HG03442 (cell line): ENCODE data around the gene GALNT10.
"Not testable (repeated sequence)": the region's sequence is repeated elsewhere in the genome, so short reads cannot be mapped to it uniquely, and the experiment has no call there.

ENCODE experiments used
- ATAC-seq: cut with Tn5 transposase; IDR thresholded peaks from one replicate; pipeline ENCODE4 v1.9.1; 2021; ENCODE audit warnings: mild to moderate bottlenecking, moderate library complexity; ENCODE audit not compliant: unreplicated experiment

The GALNT10 gene

GRCh38 chr5:154346427-154346826 is 155.9 kb downstream of the GALNT10 start:
- ATAC-seq = no peak

DNA sequence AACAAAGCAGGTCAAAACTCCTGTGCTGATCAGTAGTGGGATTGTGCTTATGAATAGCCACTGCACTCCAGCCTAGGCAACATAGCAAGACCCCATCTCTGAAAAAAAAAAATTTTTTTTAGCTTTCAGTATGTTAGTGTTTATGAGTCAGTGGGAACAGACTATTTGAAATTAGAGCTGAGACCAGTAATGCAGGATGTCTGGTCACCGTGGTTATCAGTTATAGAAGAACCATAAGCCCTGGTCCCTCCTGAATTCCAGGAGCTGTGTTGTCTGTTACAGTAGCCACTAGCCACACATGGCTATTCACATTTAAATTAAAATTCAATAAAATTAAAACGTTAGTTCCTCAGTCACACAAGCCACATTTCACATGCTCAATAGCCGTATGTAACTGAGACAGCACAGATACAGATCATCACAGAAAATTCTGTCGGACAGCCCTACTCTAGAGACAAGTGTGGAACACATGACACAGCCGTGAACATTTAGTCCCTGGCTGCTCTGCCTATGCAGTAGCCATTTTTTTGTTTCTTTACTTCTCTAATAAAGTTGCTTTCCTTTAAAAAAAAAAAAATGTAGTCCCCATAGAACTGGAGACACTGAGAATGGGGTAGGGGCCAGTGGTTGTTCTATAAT is 159.2 kb downstream of the GALNT10 start:
- ATAC-seq = no peak

GRCh38 chr5:154351141-154351540 is 160.6 kb downstream of the GALNT10 start:
- no peak for ATAC-seq

- peak; percentile 59 for ATAC-seq
These were observed 161.0 kb downstream of the GALNT10 start for GRCh38 chr5:154351566-154351965.

DNA sequence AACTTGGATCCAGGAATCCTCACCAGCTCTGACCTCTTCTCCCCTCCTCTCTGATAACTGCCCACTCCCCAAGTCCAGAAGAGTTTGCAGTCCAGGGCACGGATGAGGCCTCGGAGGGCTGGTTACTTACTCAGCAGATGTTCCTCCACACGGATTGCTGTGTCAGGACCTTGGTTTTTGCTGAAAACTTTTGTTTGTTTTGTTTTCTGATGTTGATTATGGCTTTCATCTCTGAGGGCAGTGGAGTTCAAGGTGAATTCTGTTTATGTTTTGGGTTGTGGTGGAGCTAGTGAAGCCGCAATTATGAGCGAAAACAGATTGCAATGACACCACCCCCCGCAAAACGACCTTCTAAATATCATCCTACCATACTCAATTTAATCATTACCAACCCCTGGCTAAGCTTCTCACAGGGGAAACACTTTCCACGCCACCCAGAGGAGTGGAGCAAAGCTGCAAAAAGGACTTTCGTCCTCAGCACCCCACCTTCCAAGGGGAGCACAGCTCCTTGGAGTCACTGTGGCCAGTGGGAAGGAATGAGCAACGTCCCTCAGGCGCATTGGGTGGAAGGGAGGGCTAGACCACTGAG is 162.5 kb downstream of the GALNT10 start:
- no peak for ATAC-seq

DNA sequence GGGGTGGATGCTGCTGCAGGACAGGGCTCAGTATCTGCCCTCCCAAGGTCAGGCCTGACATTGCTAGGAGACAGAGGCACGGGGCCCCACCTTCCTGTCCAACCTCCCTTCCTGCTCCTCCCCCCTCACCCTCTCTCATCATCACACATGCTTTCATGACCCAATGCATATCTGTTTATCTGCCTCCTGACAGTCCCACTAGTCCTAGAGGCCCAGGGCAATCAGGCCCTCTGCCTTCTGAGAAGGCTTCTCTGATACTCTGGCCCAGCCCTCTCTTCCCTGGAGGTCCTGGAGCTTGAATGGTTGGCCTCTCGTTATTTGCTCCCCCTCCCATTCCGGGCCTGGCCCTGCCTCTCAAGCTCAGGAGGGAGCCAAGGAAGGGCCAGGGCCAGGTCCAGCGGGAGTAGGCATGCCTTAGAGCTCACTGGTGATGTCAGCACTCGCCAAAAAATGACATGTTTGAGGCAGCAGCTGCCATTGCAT is 164.6 kb downstream of the GALNT10 start:
- ATAC-seq = no peak

- no peak for ATAC-seq
These were observed 165.6 kb downstream of the GALNT10 start for GRCh38 chr5:154356020-154356655.

GRCh38 chr5:154356958-154357357 is 166.4 kb downstream of the GALNT10 start:
- ATAC-seq = no peak

DNA sequence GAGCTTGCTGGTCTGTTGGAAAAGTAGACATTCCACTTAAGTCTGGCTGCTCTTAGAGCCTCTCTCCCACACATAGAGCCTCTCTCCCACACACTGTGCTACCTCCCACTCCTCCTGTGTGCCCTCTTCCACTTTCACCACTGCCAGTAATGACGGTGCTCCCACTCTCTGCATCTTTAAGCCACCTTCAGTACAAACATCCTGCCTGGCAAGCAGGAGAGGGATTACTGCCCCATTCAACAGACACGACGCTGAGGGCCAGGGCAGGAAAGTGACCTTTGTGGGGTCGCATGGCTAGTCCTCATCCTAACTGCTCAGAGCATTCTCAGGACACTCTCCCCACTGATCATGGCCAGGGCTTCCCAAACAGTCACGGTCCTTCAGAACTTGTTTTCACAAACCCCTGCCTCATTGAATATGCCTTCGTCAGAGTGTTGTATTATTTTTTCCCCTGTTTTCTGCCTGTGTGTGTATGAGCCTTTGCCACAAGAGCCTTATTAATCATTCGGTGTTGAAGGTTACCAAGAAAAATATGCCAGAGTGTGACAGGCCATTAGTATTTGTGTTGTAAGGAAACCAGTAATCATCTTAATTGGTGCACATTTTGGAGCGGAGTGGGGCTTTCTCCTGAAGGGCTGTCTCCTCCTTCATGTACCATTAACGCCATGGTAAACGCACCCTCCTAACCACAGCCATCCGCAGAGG is 168.1 kb downstream of the GALNT10 start:
- no peak for ATAC-seq

GRCh38 chr5:154359221-154359573 is 168.7 kb downstream of the GALNT10 start:
- no peak for ATAC-seq

GRCh38 chr5:154360241-154360640 is 169.7 kb downstream of the GALNT10 start:
- ATAC-seq = not testable (repeated sequence)

DNA sequence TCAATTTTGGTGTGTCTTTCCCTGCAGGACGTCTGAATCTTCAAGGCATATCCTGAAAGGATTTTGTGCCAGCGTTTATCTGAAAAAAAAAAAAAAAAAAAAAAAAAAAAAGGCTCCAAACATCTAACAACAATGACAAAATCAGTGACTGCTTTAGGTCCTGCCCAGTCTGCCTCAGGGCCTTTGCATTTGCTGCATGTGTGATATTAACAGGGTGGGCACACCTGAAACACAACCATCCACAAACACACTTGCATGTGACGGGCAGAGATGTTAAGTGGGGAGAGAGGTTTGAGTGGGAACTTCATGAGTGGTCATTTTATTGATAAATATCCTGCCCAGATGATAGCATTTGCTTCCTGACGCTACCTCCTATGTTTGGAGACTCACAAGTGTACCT is 172.9 kb downstream of the GALNT10 start:
- no peak for ATAC-seq

DNA sequence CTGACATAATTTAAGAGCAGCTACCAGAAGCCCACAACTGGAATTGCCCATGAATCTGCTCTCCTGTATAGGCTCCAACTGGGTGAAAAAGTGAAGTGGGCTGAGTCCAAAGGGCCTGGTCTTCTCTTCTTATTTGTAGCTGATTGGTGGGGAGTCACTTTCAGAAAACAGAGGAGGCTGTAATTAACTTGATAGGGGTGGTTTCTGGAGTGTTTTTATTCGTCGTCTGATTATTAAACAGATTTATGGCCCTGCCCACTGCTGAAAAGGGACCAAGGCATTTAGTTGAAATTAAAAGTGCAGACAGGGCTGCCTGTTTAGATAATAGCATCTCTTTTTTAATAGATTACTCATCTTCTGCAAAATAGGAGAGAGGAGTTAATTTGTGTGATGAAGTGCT is 174.2 kb downstream of the GALNT10 start:
- ATAC-seq = no peak

- ATAC-seq = no peak
These were observed 175.3 kb downstream of the GALNT10 start for GRCh38 chr5:154365823-154366222.

DNA sequence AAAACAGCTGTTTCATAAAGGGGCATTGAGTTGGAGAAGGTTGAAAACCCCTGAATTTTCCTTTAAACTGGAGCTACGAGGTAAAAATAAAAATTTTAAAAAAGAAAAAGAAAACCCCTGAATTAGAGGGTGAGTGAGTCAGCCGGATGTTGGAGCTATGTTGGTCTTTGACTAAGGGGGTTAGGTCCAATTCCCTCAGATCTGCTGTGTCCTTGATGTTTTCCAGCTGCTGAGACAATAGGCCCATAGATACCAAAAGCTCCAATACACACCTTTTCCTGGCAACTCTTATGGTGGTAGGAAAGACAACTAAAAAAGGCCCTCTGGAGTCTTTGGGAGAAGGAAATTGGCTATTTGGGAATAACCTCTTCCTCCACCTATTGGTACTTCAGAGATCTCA is 175.8 kb downstream of the GALNT10 start:
- ATAC-seq = no peak

DNA sequence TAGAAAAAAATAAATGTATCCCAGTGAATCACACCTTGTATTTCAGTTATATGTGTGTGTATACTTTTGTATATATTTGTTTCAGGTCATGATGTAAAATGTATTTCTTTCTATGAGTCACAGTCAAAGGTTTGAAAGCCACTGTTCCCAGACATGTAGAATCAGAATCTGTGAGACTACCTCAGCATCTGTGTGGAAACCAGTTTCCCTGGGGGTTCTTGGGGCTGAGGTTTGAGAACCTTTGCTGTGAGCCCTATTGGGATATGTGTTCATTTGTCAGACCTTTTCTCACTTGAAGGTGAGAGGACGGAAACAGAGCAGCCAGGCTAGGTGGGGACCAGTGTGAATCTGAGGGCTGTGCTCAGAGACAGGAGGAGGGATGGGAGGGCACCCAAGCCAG is 176.6 kb downstream of the GALNT10 start:
- ATAC-seq = peak; percentile 74

GRCh38 chr5:154368041-154368800 is 177.7 kb downstream of the GALNT10 start:
- ATAC-seq = no peak

DNA sequence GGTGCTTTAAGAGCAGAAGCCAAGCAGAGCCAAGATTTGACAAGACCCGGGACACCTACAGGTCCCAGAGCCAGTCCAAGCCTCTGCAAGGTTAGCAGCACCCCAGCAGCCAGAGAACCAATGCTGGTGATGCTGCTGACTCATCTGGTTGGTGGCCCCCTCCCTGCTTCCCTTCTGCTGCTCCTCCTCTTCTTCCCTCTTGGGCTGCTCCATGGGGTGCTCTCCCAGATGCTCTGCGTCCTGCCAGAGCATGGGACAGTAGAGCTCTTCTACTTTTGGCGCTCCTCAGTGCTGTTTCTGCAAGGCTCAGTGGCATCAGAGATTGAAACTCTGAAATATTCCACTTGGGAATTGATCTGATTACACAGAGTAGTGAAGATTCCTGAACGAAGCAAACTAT is 179.1 kb downstream of the GALNT10 start:
- no peak for ATAC-seq

GRCh38 chr5:154370119-154370518 is 179.6 kb downstream of the GALNT10 start:
- ATAC-seq = no peak

DNA sequence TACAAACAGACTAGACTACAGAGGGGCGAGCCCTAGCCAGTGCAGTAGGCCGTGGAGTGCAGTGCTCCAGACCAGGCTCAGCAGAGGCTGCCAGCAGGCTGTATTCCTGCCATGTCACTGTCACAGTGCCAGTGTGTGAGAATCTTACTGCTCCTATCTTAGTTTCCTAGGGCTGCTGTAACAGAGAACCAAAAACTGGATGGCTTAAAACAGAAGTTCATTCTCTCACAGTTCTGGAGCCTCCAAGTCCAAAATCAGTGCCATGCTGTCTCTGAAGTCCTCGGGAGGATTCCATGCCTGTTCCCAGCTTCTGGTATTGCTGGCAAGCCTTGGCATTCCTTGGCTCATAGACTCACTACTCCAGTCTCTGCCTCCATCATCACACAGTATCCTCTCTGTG is 180.3 kb downstream of the GALNT10 start:
- ATAC-seq = no peak

- ATAC-seq = no peak
These were observed 181.2 kb downstream of the GALNT10 start for GRCh38 chr5:154371687-154372086.
